Measurements from ENCODE around the gene AREL1.

The AREL1 gene

DNA sequence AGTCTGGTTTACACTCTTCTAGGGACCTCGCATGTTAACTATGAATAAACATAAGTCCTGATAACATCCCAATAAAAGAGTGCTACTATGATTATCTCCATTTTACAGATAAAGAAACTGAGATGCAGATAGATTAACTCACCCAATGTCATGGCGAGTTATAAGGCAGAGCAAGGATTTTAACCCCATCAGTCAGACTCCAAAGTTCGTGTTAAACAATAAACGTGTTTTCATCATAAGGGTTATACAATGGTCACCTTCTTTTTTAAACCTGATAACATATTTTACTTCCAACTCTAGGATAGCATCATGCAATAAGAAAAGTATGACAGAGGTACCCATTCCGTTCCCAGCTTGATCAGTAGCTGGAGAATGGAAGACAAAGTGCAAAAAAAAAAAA is 1.2 kb downstream of the AREL1 start:
- Histone ChIP-seq H3K9me3 (ENCODE audit: control insufficient read depth, insufficient read depth, low read depth, low read length) (no peaks in the 10 kb centered on the region), H3K27ac (ENCODE audit: extremely low read depth, low read depth, low read length) (no peak overlapping the region), H3K36me3 (ENCODE audit: control insufficient read depth in 2 of 2, insufficient read depth in 1 of 2, low read length in 2 of 2) (peaks cover 20 to 21% of the 10 kb centered on the region in 2 experiments), H3K4me1 (ENCODE audit: control insufficient read depth, insufficient read depth, low read length) (peaks cover 9% of the 10 kb centered on the region), H3K4me3 (ENCODE audit: low read depth, low read length) (no peak overlapping the region; the same call in 1 of the 2 replicates)
- POLR2A ChIA-PET = interaction anchor here (0.5 kb wide), 1 partner anchor 127 kb away, joined by 3 read pairs; no protein-coding TSS in a partner anchor
- TF ChIP-seq ZNF660 (tag by site-specific recombination; IDR thresholded peaks at IDR 0.05) = no peak
- TF ChIP-seq, protein P1, sequence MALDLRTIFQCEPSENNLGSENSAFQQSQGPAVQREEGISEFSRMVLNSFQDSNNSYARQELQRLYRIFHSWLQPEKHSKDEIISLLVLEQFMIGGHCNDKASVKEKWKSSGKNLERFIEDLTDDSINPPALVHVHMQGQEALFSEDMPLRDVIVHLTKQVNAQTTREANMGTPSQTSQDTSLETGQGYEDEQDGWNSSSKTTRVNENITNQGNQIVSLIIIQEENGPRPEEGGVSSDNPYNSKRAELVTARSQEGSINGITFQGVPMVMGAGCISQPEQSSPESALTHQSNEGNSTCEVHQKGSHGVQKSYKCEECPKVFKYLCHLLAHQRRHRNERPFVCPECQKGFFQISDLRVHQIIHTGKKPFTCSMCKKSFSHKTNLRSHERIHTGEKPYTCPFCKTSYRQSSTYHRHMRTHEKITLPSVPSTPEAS (tag by site-specific recombination; IDR thresholded peaks at IDR 0.05) = no peak
- TF ChIP-seq, protein P2, sequence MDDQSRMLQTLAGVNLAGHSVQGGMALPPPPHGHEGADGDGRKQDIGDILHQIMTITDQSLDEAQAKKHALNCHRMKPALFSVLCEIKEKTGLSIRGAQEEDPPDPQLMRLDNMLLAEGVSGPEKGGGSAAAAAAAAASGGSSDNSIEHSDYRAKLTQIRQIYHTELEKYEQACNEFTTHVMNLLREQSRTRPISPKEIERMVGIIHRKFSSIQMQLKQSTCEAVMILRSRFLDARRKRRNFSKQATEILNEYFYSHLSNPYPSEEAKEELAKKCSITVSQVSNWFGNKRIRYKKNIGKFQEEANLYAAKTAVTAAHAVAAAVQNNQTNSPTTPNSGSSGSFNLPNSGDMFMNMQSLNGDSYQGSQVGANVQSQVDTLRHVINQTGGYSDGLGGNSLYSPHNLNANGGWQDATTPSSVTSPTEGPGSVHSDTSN (CRISPR knock-in tag; IDR thresholded peaks at IDR 0.05) = no peak
- CTCF ChIA-PET = interaction anchor here (0.7 kb wide), 1 partner anchor 18 kb away, joined by 3 read pairs; no protein-coding TSS in a partner anchor

DNA sequence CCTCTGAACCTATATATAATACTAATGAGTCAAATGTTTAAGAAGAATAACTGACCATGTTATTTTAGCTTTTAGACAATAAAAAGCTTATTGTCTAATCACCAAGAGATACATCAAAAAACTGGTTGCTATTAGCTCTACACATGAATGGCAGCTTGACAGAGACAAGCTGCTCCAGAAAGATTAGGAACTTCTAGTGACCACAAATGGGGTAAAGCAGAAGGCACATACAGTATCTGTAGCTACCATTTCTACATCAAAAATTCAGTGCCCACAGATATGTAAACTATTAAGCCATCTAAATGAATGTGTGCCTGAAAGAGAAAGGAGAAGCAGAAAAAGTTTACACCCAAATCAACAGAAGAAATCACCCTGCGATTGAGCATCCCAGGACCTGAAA is 2.4 kb downstream of the AREL1 start:
- Histone ChIP-seq H3K4me1 (ENCODE audit: control insufficient read depth, insufficient read depth, low read length) (peaks cover 11% of the 10 kb centered on the region), H3K36me3 (ENCODE audit: control insufficient read depth in 2 of 2, insufficient read depth in 1 of 2, low read length in 2 of 2) (peaks cover 9% of the 10 kb centered on the region in 2 experiments; a peak in 2 of 3 replicates), H3K27ac (ENCODE audit: extremely low read depth, low read depth, low read length) (no peak overlapping the region), H3K9me3 (ENCODE audit: control insufficient read depth, insufficient read depth, low read depth, low read length) (no peaks in the 10 kb centered on the region), H3K4me3 (ENCODE audit: low read depth, low read length) (no peak overlapping the region)
- TF ChIP-seq ZNF19 (tag by site-specific recombination; IDR thresholded peaks at IDR 0.05; ENCODE audit: low read depth) = no peak
- TF ChIP-seq, protein P3, sequence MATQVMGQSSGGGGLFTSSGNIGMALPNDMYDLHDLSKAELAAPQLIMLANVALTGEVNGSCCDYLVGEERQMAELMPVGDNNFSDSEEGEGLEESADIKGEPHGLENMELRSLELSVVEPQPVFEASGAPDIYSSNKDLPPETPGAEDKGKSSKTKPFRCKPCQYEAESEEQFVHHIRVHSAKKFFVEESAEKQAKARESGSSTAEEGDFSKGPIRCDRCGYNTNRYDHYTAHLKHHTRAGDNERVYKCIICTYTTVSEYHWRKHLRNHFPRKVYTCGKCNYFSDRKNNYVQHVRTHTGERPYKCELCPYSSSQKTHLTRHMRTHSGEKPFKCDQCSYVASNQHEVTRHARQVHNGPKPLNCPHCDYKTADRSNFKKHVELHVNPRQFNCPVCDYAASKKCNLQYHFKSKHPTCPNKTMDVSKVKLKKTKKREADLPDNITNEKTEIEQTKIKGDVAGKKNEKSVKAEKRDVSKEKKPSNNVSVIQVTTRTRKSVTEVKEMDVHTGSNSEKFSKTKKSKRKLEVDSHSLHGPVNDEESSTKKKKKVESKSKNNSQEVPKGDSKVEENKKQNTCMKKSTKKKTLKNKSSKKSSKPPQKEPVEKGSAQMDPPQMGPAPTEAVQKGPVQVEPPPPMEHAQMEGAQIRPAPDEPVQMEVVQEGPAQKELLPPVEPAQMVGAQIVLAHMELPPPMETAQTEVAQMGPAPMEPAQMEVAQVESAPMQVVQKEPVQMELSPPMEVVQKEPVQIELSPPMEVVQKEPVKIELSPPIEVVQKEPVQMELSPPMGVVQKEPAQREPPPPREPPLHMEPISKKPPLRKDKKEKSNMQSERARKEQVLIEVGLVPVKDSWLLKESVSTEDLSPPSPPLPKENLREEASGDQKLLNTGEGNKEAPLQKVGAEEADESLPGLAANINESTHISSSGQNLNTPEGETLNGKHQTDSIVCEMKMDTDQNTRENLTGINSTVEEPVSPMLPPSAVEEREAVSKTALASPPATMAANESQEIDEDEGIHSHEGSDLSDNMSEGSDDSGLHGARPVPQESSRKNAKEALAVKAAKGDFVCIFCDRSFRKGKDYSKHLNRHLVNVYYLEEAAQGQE (tag by site-specific recombination; IDR thresholded peaks at IDR 0.05) = no peak
- no peak for TF ChIP-seq GLIS1 (tag by site-specific recombination; IDR thresholded peaks at IDR 0.05)
- no peak for TF ChIP-seq ZBTB8A (tag by site-specific recombination; IDR thresholded peaks at IDR 0.05)
- no peak for TF ChIP-seq ZNF658 (tag by site-specific recombination; IDR thresholded peaks at IDR 0.05)
- no peak for TF ChIP-seq ZNF548 (tag by site-specific recombination; IDR thresholded peaks at IDR 0.05)
- TF ChIP-seq MZF1 (tag by site-specific recombination; IDR thresholded peaks at IDR 0.05; ENCODE audit: borderline replicate concordance) = no peak
- TF ChIP-seq, protein P4, sequence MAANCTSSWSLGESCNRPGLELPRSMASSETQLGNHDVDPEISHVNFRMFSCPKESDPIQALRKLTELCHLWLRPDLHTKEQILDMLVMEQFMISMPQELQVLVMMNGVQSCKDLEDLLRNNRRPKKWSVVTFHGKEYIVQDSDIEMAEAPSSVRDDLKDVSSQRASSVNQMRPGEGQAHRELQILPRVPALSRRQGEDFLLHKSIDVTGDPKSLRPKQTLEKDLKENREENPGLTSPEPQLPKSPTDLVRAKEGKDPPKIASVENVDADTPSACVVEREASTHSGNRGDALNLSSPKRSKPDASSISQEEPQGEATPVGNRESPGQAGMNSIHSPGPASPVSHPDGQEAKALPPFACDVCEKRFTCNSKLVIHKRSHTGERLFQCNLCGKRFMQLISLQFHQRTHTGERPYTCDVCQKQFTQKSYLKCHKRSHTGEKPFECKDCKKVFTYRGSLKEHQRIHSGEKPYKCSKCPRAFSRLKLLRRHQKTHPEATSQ (tag by site-specific recombination; IDR thresholded peaks at IDR 0.05) = no peak
- no peak for TF ChIP-seq ZNF501 (tag by site-specific recombination; IDR thresholded peaks at IDR 0.05)
- TF ChIP-seq ZNF664 (tag by site-specific recombination; IDR thresholded peaks at IDR 0.05) = no peak
- no peak for TF ChIP-seq ZNF221 (tag by site-specific recombination; IDR thresholded peaks at IDR 0.05; ENCODE audit: borderline replicate concordance)
- TF ChIP-seq ZNF596 (tag by site-specific recombination; IDR thresholded peaks at IDR 0.05) = no peak
- TF ChIP-seq ZNF350 (tag by site-specific recombination; IDR thresholded peaks at IDR 0.05) = no peak
- TF ChIP-seq ZNF146 (tag by site-specific recombination; IDR thresholded peaks at IDR 0.05) = no peak
- no peak for TF ChIP-seq ZNF785 (tag by site-specific recombination; IDR thresholded peaks at IDR 0.05)
- TF ChIP-seq ZNF707 (tag by site-specific recombination; IDR thresholded peaks at IDR 0.05) = no peak
- no peak for TF ChIP-seq ZFP3 (tag by site-specific recombination; IDR thresholded peaks at IDR 0.05; ENCODE audit: low read depth)
- ChIA-PET CTCF (interaction anchor here (0.6 to 0.7 kb wide), 3 partner anchors 53 to 768 kb away, joined by 3 to 6 read pairs (median 3); no protein-coding TSS in a partner anchor), POLR2A (no interaction called here)
